Psoas muscle (tissue), 8 donors: ENCODE data around the gene PSMD2. TPM values are rescaled to one million over a fixed set of nuclear protein-coding genes. Genes with fewer than 3 reads are reported as not detected.

Source experiments
- ATAC-seq, 4 donors: fragments of 200-7000 bp; cut with Tn5 transposase; one replicate each; pipeline ENCODE4 v1.9.1; 2020; ENCODE audit warnings: moderate library complexity in 3 of 4, mild to moderate bottlenecking in 2 of 4
- DNase-seq, 2 donors: peaks; one replicate each; pipeline ENCODE4 v3.0.0-alpha.2; 2020
- H3K27ac ChIP-seq: fragments of 200-600 bp; one replicate; pipeline ENCODE4 v1.8.0; 2022
- H3K27me3 ChIP-seq, 3 donors: fragments of 200-600 bp in 1 of 3; one replicate each; pipeline versions ENCODE4 v1.6.1 to v1.8.0; 2013 to 2022; ENCODE audit warnings: low read length in 2 of 3, mild to moderate bottlenecking in 2 of 3, moderate library complexity in 1 of 3; ENCODE audit not compliant: insufficient read depth in 3 of 3
- H3K36me3 ChIP-seq, 2 donors: fragments of 200-600 bp in 1 of 2; one replicate each; pipeline versions ENCODE4 v1.6.1 to v1.8.0; 2013 to 2022; ENCODE audit warnings: low read depth in 1 of 2, mild to moderate bottlenecking in 1 of 2, moderate library complexity in 1 of 2; ENCODE audit not compliant: insufficient read depth in 1 of 2
- H3K4me1 ChIP-seq: fragments of 200-600 bp; one replicate; pipeline ENCODE4 v1.8.0; 2022
- H3K4me3 ChIP-seq: fragments of 200-600 bp; one replicate; pipeline ENCODE4 v1.8.0; 2022; ENCODE audit warnings: mild to moderate bottlenecking
- H3K9me3 ChIP-seq: fragments of 200-600 bp; one replicate; pipeline ENCODE4 v1.8.0; 2022
- WGBS, 3 donors: extraction: QIAGEN DNeasy Blood & Tissue Kit; methylation state at CpG; one replicate each; pipeline versions ENCODE4 v1.1.6 to v1.1.7; 2013; 5-methylcytosine and 5-hydroxymethylcytosine counted together
- intact Hi-C, 2 donors: fragments of 100-400 bp; cut with DNase I; formaldehyde crosslinking; loops; one replicate each; pipeline versions ENCODE4 v1.11.0 to v1.14.2; 2022
- polyA plus RNA-seq, 3 donors: library from polyadenylated mRNA; stranded (reverse); fragments of 200-250 nt; gene quantifications; one replicate each; pipeline ENCODE4 v1.2.3, GENCODE V29; 2013
- total RNA-seq, 4 donors: library from RNA; stranded (reverse); fragmentation: NEBNext Ultra II Directional in 2 of 4; extraction: Animal tissue kit (Norgen Biotek cat#: 25700) in 2 of 4; gene quantifications; one replicate each; pipeline versions ENCODE4 v1.2.1 to v1.2.4, GENCODE V29; 2021 to 2023
- TF ChIP-seq, protein P1 (sequence below): fragments of 200-600 bp; IDR thresholded peaks from one replicate; pipeline ENCODE4 v1.8.0; 2022; ENCODE audit warnings: antibody characterized with exemption
- donor health status: healthy with polysubstance abuse.
- donor health status: DM: no; HTN: no; CAD: no; lungs with moderate emphysema.
- donor health status: Bipolar disorder and iron deficiency.
- donor health status: healthy.
- donor health status: DM: yes; HTN: yes; CAD: no.
- donor health status: DM: no; HTN: no; CAD: no.
- donor health status: DM: no; HTN: no; CAD: no.
- donor health status: DM: yes; HTN: yes; CAD: no.

PSMD2 gene
- total and polyA plus RNA-seq, 7 donors, result 338 to 898 (median 430) TPM

DNA sequence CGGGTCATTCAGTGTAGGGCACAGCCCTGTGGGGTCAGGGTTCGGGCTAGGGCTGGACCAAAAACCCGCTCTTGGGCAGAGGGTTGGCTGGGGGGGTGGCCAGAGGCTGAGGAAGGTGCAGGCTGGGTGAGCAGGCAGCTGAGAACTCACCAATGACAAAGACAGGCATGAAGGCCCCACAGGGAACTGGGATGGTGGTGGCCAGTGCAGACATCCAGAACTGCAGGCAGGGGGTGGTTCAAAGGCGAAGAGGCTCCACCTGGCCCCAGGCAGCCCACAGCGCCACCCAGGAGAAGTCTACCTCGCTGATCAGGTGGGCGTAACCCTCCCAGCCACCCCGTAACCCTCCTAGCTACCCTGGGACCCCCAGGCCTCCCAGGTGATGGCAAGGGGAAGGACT is 55.7 kb downstream of the PSMD2 start:
- H3K27me3 ChIP-seq, result no peaks in the 10 kb centered on the region

DNA sequence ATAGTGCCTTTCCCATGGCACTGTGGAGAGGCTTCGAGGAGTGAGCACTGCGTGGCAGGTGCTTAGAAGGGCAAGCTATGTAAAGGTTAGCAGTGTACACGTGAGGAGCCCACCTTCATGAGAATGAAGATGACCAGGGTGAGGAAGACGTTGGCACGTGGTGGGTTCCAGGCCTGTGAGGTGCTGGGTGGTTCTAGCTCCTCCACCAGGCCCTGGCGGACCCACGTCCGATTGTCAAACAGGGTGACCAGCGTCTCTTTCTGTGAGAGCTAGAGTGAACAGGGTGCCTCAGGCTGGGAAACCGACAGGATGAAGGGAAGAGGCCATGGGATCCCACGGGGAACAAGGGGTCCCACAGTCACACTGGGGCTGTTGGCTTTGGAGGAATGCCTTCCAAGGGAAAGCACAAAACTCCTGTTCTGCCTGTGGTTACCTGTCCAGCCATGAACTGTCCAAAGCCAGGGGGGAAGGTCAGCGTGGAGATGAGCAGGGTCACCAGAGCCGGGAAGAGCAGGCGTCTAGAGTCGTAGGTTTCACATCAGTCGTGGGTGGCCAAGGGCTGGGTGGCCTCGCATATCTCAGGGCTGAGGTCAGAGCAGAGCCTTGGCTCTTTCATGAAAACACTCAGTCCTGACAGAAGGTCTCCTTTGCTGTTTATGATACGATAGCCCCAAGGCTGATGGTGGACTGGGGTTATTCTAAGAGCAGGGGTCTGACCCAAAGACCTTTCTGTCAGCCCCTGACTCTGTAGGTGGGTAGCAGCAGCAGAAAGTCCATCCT is 56.4 kb downstream of the PSMD2 start:
- WGBS, 3 donors, result 77 to 78% (median 77%) methylated on average over 18 of the region's 18 CpGs
- Histone ChIP-seq H3K27me3 (no peaks in the 10 kb centered on the region), H3K36me3 (peaks cover 0 to 10% of the 10 kb centered on the region in 2 donors), H3K27ac (no peak overlapping the region), H3K4me3 (no peak overlapping the region), H3K9me3 (no peaks in the 10 kb centered on the region), H3K4me1 (peaks cover 3% of the 10 kb centered on the region)
- ATAC-seq (no peak), DNase-seq (peak in 1 of 2 donors; percentile 44)
- intact Hi-C loops, result no loop called here
- TF ChIP-seq, protein P1, sequence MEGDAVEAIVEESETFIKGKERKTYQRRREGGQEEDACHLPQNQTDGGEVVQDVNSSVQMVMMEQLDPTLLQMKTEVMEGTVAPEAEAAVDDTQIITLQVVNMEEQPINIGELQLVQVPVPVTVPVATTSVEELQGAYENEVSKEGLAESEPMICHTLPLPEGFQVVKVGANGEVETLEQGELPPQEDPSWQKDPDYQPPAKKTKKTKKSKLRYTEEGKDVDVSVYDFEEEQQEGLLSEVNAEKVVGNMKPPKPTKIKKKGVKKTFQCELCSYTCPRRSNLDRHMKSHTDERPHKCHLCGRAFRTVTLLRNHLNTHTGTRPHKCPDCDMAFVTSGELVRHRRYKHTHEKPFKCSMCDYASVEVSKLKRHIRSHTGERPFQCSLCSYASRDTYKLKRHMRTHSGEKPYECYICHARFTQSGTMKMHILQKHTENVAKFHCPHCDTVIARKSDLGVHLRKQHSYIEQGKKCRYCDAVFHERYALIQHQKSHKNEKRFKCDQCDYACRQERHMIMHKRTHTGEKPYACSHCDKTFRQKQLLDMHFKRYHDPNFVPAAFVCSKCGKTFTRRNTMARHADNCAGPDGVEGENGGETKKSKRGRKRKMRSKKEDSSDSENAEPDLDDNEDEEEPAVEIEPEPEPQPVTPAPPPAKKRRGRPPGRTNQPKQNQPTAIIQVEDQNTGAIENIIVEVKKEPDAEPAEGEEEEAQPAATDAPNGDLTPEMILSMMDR, result no peak

More for the DNA sequence above, 55.7 kb downstream of the PSMD2 start:
- TF ChIP-seq, protein P1, result no peak
- no peak overlapping the region for H3K27ac ChIP-seq
- DNase-seq (no peak), ATAC-seq (peak in 1 of 4 donors; percentile 8)
- 80 to 84% (median 82%) methylated on average over 8 of the region's 8 CpGs for WGBS, 3 donors
- H3K4me1 ChIP-seq, result no peaks in the 10 kb centered on the region
- no peaks in the 10 kb centered on the region for H3K9me3 ChIP-seq
- H3K36me3 ChIP-seq, result peaks cover 0 to 10% of the 10 kb centered on the region in 2 donors
- intact Hi-C loops, result no loop called here
- H3K4me3 ChIP-seq, result no peak overlapping the region

DNA sequence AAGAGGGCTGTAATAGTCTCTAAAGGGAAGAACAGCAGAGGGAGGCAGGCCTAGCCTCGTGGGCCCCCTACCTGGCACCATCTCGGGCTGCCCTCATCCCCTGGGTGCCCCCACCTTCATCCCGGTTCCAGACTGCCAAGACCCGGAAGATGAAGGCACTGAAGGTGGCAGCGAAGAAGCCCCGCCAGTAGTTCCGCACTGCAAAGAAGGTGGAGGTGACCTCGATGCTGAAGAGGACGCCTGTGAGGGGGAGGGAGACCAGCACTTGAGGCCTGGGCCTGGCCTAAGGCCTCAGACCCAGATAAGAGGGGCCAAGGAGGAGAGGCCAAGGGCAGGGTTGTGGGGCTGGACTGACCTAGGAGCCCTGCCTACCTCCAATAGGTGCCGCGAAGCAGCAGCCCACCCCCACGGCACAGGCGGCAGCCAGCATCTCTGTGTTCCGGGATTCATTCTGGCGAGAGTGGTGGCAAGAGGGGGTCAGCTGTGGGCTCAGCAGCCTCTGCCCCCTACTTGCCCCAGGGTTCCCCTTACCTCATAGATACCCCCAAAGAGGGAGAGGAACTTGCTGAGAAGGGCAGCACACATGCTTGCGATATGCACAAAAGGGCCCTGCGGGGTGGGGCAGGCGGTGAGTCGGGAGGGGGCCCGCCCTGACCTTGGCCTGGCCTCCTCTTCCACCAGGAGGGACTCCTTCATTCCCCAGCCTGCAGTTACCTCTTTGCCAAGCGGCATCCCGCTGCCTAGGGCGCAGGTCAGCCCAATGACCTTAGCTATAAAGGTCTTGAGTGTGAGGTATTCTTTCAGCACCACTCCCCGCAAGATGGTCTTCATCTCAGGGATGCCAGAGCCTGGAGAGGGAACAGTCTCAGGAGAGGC is 58.4 kb downstream of the PSMD2 start:
- no peak overlapping the region for H3K4me3 ChIP-seq
- H3K9me3 ChIP-seq, result no peaks in the 10 kb centered on the region
- H3K27ac ChIP-seq, result no peak overlapping the region
- WGBS, 3 donors, result 92 to 95% (median 94%) methylated on average over 22 to 24 of the region's 24 CpGs
- H3K36me3 ChIP-seq, result peaks cover 0 to 10% of the 10 kb centered on the region in 2 donors
- H3K4me1 ChIP-seq, result peaks cover 11% of the 10 kb centered on the region
- TF ChIP-seq, protein P1, result no peak
- DNase-seq (no peak), ATAC-seq (no peak)
- H3K27me3 ChIP-seq, result no peaks in the 10 kb centered on the region
- intact Hi-C loops, result no loop called here

DNA sequence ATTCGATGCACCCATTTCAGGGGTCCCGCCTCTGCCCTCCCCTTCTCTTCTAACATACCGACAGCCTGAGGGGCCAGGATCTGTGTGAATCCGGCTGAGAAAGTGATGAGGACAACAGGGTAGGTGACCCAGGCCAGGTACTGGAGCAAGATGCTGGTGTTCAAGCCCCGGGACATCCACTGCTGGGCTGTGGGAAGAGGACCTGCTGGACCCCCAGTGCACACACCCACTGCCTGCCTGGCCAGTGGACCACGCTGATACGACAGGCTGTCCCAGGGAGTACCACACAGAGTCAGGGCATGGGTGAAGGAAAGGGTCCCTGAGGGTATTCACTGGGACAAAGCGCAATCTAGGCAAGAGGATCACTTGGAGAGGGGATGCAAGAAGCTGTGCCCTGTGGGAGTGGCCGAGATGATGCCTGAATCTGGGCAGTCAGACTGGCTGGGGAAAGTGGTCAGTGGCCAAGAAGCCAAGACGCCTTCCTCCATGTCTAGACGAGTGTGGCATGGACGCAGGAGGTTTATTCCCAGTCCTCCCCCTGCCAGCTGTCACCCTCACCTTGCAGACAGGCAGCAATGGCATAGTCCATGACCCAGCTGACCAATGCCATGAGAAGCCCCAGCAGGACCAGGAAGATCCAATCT is 59.2 kb downstream of the PSMD2 start:
- peaks cover 11% of the 10 kb centered on the region for H3K4me1 ChIP-seq
- WGBS, 3 donors, result 90 to 97% (median 95%) methylated on average over 12 of the region's 12 CpGs
- ATAC-seq (no peak), DNase-seq (no peak)
- H3K36me3 ChIP-seq, result peaks cover 0 to 4% of the 10 kb centered on the region in 2 donors
- H3K4me3 ChIP-seq, result no peak overlapping the region
- H3K27ac ChIP-seq, result no peak overlapping the region
- H3K9me3 ChIP-seq, result no peaks in the 10 kb centered on the region
- H3K27me3 ChIP-seq, result no peaks in the 10 kb centered on the region
- TF ChIP-seq, protein P1, result no peak
- intact Hi-C loops, result no loop called here

Other genes starting within 250 kb of the PSMD2 start
- gene HTR3C, start 246.2 kb upstream of the PSMD2 start, total RNA-seq, result not detected
- gene HTR3C, start 246.2 kb upstream of the PSMD2 start, polyA plus RNA-seq, result not detected
- not detected for gene HTR3E, start 202.2 kb upstream of the PSMD2 start, total RNA-seq
- gene HTR3E, start 202.2 kb upstream of the PSMD2 start, polyA plus RNA-seq, result under 1 TPM in 1 of 3 donors, not detected in 2; 0.01 TPM
- gene EIF2B5, start 163.9 kb upstream of the PSMD2 start, total RNA-seq, result 10 to 100 TPM; 44.0 to 55.1 (median 50.0) TPM
- gene EIF2B5, start 163.9 kb upstream of the PSMD2 start, polyA plus RNA-seq, result 100 to 1,000 TPM in 1 of 3 donors, 10 to 100 TPM in 2; 61.4 to 101 (median 80.3) TPM
- 10 to 100 TPM; 46.7 to 57.2 (median 47.7) TPM for gene DVL3, start 143.9 kb upstream of the PSMD2 start, total RNA-seq
- gene DVL3, start 143.9 kb upstream of the PSMD2 start, polyA plus RNA-seq, result 10 to 100 TPM; 32.3 to 57.6 (median 36.1) TPM
- gene AP2M1, start 124.4 kb upstream of the PSMD2 start, total RNA-seq, result 100 to 1,000 TPM; 157 to 178 (median 165) TPM
- 100 to 1,000 TPM; 166 to 299 (median 285) TPM for gene AP2M1, start 124.4 kb upstream of the PSMD2 start, polyA plus RNA-seq
- gene ABCF3, start 113.0 kb upstream of the PSMD2 start, total RNA-seq, result 10 to 100 TPM; 44.1 to 93.0 (median 72.7) TPM
- gene ABCF3, start 113.0 kb upstream of the PSMD2 start, polyA plus RNA-seq, result 100 to 1,000 TPM in 1 of 3 donors, 10 to 100 TPM in 2; 68.5 to 108 (median 79.3) TPM
- under 1 TPM in 1 of 4 donors, not detected in 3; 0.26 TPM for gene VWA5B2, start 69.7 kb upstream of the PSMD2 start, total RNA-seq
- under 1 TPM; 0.03 to 0.06 (median 0.04) TPM for gene VWA5B2, start 69.7 kb upstream of the PSMD2 start, polyA plus RNA-seq
- gene ALG3, start 50.3 kb upstream of the PSMD2 start, total RNA-seq, result 10 to 100 TPM; 15.8 to 36.7 (median 28.8) TPM
- gene ALG3, start 50.3 kb upstream of the PSMD2 start, polyA plus RNA-seq, result 10 to 100 TPM; 37.5 to 93.7 (median 38.3) TPM
- gene EEF1AKMT4, start 49.6 kb upstream of the PSMD2 start, total RNA-seq, result 1 to 10 TPM; 1.8 to 8.2 (median 6.2) TPM
- gene EEF1AKMT4, start 49.6 kb upstream of the PSMD2 start, polyA plus RNA-seq, result 10 to 100 TPM in 2 of 3 donors, 1 to 10 TPM in 1; 9.0 to 25.5 (median 10.1) TPM
- not detected for gene CAMK2N2, start 37.7 kb upstream of the PSMD2 start, total RNA-seq
- gene CAMK2N2, start 37.7 kb upstream of the PSMD2 start, polyA plus RNA-seq, result under 1 TPM in 2 of 3 donors, not detected in 1; 0.01 to 0.52 TPM
- not detected for gene ECE2, start 23.2 kb upstream of the PSMD2 start, total RNA-seq
- gene ECE2, start 23.2 kb upstream of the PSMD2 start, polyA plus RNA-seq, result not detected
- 100 to 1,000 TPM; 448 to 726 (median 633) TPM for gene EIF4G1, start 15.4 kb downstream of the PSMD2 start, total RNA-seq
- 100 to 1,000 TPM; 395 to 787 (median 628) TPM for gene EIF4G1, start 15.4 kb downstream of the PSMD2 start, polyA plus RNA-seq
- gene FAM131A, start 38.4 kb downstream of the PSMD2 start, total RNA-seq, result 10 to 100 TPM; 12.6 to 20.3 (median 13.9) TPM
- 10 to 100 TPM; 12.9 to 26.8 (median 20.2) TPM for gene FAM131A, start 38.4 kb downstream of the PSMD2 start, polyA plus RNA-seq
- 1 to 10 TPM in 3 of 4 donors, under 1 TPM in 1; 0.64 to 2.3 (median 1.4) TPM for gene CLCN2, start 62.4 kb downstream of the PSMD2 start, total RNA-seq
- 1 to 10 TPM; 1.2 to 2.8 (median 2.0) TPM for gene CLCN2, start 62.4 kb downstream of the PSMD2 start, polyA plus RNA-seq
- gene POLR2H, start 62.5 kb downstream of the PSMD2 start, total RNA-seq, result 10 to 100 TPM; 21.2 to 33.2 (median 28.6) TPM
- 100 to 1,000 TPM in 1 of 3 donors, 10 to 100 TPM in 2; 41.6 to 117 (median 62.8) TPM for gene POLR2H, start 62.5 kb downstream of the PSMD2 start, polyA plus RNA-seq
- gene THPO, start 79.0 kb downstream of the PSMD2 start, total RNA-seq, result 1 to 10 TPM in 2 of 4 donors, under 1 TPM in 2; 0.79 to 3.0 (median 1.3) TPM
- 1 to 10 TPM in 1 of 3 donors, under 1 TPM in 2; 0.49 to 1.2 (median 0.55) TPM for gene THPO, start 79.0 kb downstream of the PSMD2 start, polyA plus RNA-seq
- 10 to 100 TPM in 1 of 4 donors, 1 to 10 TPM in 3; 4.1 to 10.5 (median 6.3) TPM for gene CHRD, start 80.8 kb downstream of the PSMD2 start, total RNA-seq
- gene CHRD, start 80.8 kb downstream of the PSMD2 start, polyA plus RNA-seq, result 1 to 10 TPM; 2.5 to 5.2 (median 5.1) TPM